SK-N-SH treated with all-trans-retinoic acid at 6 μM for 48 hours (cell line): Measurements from ENCODE around the gene ITPRIPL2.

Source experiments
- ATAC-seq: fragments of 200-7000 bp; cut with Tn5 transposase; 3 replicates; pipeline ENCODE4 v1.9.1; 2020; ENCODE audit warnings: mild to moderate bottlenecking, moderate library complexity
- ARNTL ChIP-seq: fragments of 450-650 bp; formaldehyde crosslinking; IDR thresholded peaks from 2 replicates; pipeline ENCODE4 v1.5.0; 2020; ENCODE audit warnings: low read depth, mild to moderate bottlenecking, moderate library complexity, borderline replicate concordance
- BACH2 ChIP-seq: fragments of 250-450 bp; sonication (Bioruptor Pico); IDR thresholded peaks from 2 replicates; pipeline ENCODE4 v1.9.0; 2021; ENCODE audit warnings: mild to moderate bottlenecking, borderline replicate concordance
- CSDC2 ChIP-seq: fragments of 250-450 bp; sonication (Bioruptor Pico); IDR thresholded peaks from 2 replicates; pipeline ENCODE4 v1.5.0; 2020; ENCODE audit warnings: mild to moderate bottlenecking, moderate library complexity
- ESRRG ChIP-seq: fragments of 250-450 bp; sonication (Bioruptor Pico); IDR thresholded peaks from 2 replicates; pipeline ENCODE4 v1.6.1; 2021; ENCODE audit warnings: mild to moderate bottlenecking
- ISL1 ChIP-seq: fragments of 250-450 bp; sonication (Bioruptor Pico); IDR thresholded peaks from 2 replicates; pipeline ENCODE4 v2.1.2; 2022; ENCODE audit warnings: mild to moderate bottlenecking, moderate library complexity
- POU6F1 ChIP-seq: fragments of 250-450 bp; sonication (Bioruptor Pico); IDR thresholded peaks from 2 replicates; pipeline ENCODE4 v1.8.0; 2021; ENCODE audit warnings: low read depth, mild to moderate bottlenecking, moderate library complexity, borderline replicate concordance
- RARB ChIP-seq: fragments of 250-450 bp; sonication (Bioruptor Pico); IDR thresholded peaks from 2 replicates; pipeline ENCODE4 v1.8.0; 2021; ENCODE audit warnings: mild to moderate bottlenecking, moderate library complexity
- SNAI2 ChIP-seq: fragments of 250-450 bp; sonication (Bioruptor Pico); IDR thresholded peaks from 2 replicates; pipeline ENCODE4 v1.5.0; 2020; ENCODE audit warnings: mild to moderate bottlenecking, moderate library complexity
- TCF4 ChIP-seq: fragments of 250-450 bp; sonication (Bioruptor Pico); IDR thresholded peaks from 2 replicates; pipeline ENCODE4 v1.8.0; 2021; ENCODE audit warnings: mild to moderate bottlenecking, moderate library complexity, borderline replicate concordance
- TOX ChIP-seq: fragments of 250-450 bp; sonication (Bioruptor Pico); IDR thresholded peaks from 2 replicates; pipeline ENCODE4 v1.8.0; 2021; ENCODE audit warnings: mild to moderate bottlenecking, moderate library complexity, borderline replicate concordance
- TSHZ2 ChIP-seq: fragments of 250-450 bp; sonication (Bioruptor Pico); IDR thresholded peaks from 2 replicates; pipeline ENCODE4 v1.5.0; 2020; ENCODE audit warnings: mild to moderate bottlenecking, moderate library complexity
- ZC3H10 ChIP-seq: fragments of 250-450 bp; sonication (Bioruptor Pico); IDR thresholded peaks from 2 replicates; pipeline ENCODE4 v1.5.1; 2021; ENCODE audit warnings: mild to moderate bottlenecking, moderate library complexity
- ZFP3 ChIP-seq: fragments of 250-450 bp; sonication (Bioruptor Pico); IDR thresholded peaks from 2 replicates; pipeline ENCODE4 v1.5.0; 2020; ENCODE audit warnings: mild to moderate bottlenecking, moderate library complexity
- ZFP30 ChIP-seq: fragments of 450-650 bp; formaldehyde crosslinking; IDR thresholded peaks from 2 replicates; pipeline ENCODE4 v1.5.0; 2022; ENCODE audit warnings: mild to moderate bottlenecking, moderate library complexity
- ZNF70 ChIP-seq: fragments of 450-650 bp; formaldehyde crosslinking; IDR thresholded peaks from 2 replicates; pipeline ENCODE4 v1.5.0; 2020; ENCODE audit warnings: mild to moderate bottlenecking, moderate library complexity
- ZNF8 ChIP-seq: fragments of 450-650 bp; formaldehyde crosslinking; IDR thresholded peaks from 2 replicates; pipeline ENCODE4 v1.5.0; 2020; ENCODE audit warnings: mild to moderate bottlenecking, moderate library complexity
- TF ChIP-seq, protein P1 (sequence below): fragments of 250-450 bp; sonication (Bioruptor Pico); IDR thresholded peaks from 2 replicates; pipeline ENCODE4 v1.5.1; 2020; ENCODE audit warnings: low read depth, mild to moderate bottlenecking, moderate library complexity

Gene ITPRIPL2

DNA sequence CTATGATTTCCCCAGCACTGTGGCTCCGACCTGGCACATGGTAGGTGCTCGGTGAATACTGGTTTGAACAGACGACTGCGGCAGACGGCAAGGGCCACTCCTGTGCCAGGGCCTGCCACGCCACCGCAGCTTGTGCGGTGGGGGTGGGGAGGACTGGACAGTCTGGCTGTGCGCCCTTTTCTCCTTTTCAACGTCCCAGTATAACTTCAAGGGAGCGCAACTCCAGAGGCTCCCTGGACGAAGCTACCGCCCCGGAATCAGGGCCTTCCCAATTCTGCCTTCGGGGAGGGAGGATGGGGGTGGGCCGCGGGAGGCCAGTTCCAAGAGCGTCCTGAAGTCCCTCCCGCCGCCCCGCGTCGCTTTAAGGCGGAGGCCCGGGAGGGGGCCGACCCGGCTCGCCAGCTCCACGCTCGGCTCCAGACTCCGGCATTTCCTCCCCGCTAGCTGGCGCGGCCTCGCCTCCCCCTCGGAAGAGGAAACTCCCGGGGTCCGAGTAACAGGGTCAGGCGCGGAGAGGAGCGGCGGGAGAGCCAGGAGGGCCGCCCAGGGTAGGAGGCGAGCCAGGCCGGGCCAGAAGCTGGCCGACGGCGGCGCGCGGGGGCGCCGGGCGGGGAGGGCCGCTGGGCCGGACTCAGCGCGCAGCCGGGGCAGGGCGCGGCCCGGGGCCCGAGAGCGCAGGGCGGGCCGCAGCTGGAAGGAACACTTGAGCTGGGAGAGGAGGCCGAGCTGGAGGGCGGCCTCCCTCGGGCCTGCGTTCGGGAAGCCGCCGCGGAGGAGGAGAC, at the start of gene ITPRIPL2:
TSS of gene ITPRIPL2 (plus strand) at position 388 of the 782 bp plus-strand sequence. CDS start 498 bp downstream, outside the sequence.
- peak; percentile 91 for ATAC-seq
- TF ChIP-seq POU6F1 (CRISPR knock-in tag), result no peak
- no peak for TF ChIP-seq TCF4 (CRISPR knock-in tag)
- TF ChIP-seq, protein P1, sequence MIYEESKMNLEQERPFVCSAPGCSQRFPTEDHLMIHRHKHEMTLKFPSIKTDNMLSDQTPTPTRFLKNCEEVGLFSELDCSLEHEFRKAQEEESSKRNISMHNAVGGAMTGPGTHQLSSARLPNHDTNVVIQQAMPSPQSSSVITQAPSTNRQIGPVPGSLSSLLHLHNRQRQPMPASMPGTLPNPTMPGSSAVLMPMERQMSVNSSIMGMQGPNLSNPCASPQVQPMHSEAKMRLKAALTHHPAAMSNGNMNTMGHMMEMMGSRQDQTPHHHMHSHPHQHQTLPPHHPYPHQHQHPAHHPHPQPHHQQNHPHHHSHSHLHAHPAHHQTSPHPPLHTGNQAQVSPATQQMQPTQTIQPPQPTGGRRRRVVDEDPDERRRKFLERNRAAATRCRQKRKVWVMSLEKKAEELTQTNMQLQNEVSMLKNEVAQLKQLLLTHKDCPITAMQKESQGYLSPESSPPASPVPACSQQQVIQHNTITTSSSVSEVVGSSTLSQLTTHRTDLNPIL (CRISPR knock-in tag), result no peak
- TF ChIP-seq TOX (CRISPR knock-in tag), result no peak
- TF ChIP-seq ZNF70 (CRISPR knock-in tag), result no peak
- no peak for TF ChIP-seq ISL1
- TF ChIP-seq SNAI2 (CRISPR knock-in tag), result no peak
- TF ChIP-seq RARB (CRISPR knock-in tag), result no peak
- TF ChIP-seq TSHZ2 (CRISPR knock-in tag), result no peak
- TF ChIP-seq ZFP3 (CRISPR knock-in tag), result no peak
- no peak for TF ChIP-seq ARNTL (CRISPR knock-in tag)
- TF ChIP-seq ZFP30 (CRISPR knock-in tag), result no peak
- TF ChIP-seq CSDC2 (CRISPR knock-in tag), result no peak
- no peak for TF ChIP-seq ZNF8 (CRISPR knock-in tag)
- TF ChIP-seq BACH2 (CRISPR knock-in tag), result no peak
- no peak for TF ChIP-seq ESRRG
- TF ChIP-seq ZC3H10 (CRISPR knock-in tag), result no peak

DNA sequence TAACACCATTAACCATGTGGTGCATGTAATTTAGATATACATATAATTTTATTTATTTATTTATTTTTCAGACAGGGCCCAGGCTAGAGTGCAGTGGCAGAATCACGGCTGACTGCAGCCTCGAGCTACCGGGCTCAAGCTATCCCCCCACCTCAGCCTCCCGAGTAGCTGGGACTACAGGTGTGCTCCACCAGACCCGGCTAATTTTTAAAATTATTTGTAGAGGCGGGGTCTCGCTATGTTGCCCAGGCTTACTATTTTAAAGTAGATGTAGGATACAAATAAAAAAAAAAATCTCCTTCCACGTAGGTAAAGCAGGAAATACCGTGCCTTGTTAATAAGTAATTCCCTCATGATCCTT, 46.8 kb upstream of the ITPRIPL2 start:
- no peak for ATAC-seq
- TF ChIP-seq ISL1, result no peak
- TF ChIP-seq RARB (CRISPR knock-in tag), result peak; percentile 33; the same call in 1 of the 2 replicates
- no peak for TF ChIP-seq POU6F1 (CRISPR knock-in tag)
- TF ChIP-seq TSHZ2 (CRISPR knock-in tag), result no peak
